Breast epithelium (tissue), 3 donors: Measurements from ENCODE around the gene ATG16L2.

Experiments
- POLR2AphosphoS5 ChIP-seq, 3 donors: sonication (generic); formaldehyde crosslinking; IDR thresholded peaks; one replicate each; pipeline ENCODE4 v1.6.1; 2017; ENCODE audit warnings: antibody characterized with exemption in 3 of 3
- TF ChIP-seq, protein P1 (sequence below), 3 donors: fragments of 450-650 bp; IDR thresholded peaks; one replicate each; pipeline ENCODE4 v1.5.1; 2016 to 2017; ENCODE audit warnings: antibody characterized with exemption in 3 of 3, mild to moderate bottlenecking in 3 of 3, moderate library complexity in 3 of 3

- TF ChIP-seq, protein P1, sequence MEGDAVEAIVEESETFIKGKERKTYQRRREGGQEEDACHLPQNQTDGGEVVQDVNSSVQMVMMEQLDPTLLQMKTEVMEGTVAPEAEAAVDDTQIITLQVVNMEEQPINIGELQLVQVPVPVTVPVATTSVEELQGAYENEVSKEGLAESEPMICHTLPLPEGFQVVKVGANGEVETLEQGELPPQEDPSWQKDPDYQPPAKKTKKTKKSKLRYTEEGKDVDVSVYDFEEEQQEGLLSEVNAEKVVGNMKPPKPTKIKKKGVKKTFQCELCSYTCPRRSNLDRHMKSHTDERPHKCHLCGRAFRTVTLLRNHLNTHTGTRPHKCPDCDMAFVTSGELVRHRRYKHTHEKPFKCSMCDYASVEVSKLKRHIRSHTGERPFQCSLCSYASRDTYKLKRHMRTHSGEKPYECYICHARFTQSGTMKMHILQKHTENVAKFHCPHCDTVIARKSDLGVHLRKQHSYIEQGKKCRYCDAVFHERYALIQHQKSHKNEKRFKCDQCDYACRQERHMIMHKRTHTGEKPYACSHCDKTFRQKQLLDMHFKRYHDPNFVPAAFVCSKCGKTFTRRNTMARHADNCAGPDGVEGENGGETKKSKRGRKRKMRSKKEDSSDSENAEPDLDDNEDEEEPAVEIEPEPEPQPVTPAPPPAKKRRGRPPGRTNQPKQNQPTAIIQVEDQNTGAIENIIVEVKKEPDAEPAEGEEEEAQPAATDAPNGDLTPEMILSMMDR (IDR thresholded peaks at IDR 0.05), result no peak
- TF ChIP-seq POLR2AphosphoS5 (IDR thresholded peaks at IDR 0.05), result no peak
These were observed 7.2 kb downstream of the ATG16L2 start for GRCh38 chr11:72821221-72821919.
